KBM-7 (cell line): ENCODE results near the gene GFER.

Source experiments
- DNase-seq: peaks from one replicate; pipeline ENCODE4 v3.0.0-alpha.2; 2015
- in situ Hi-C: fragments of 300-500 bp; cut with MboI; formaldehyde crosslinking; loops from 2 replicates; pipeline ENCODE4 v1.14.3; 2020; ENCODE audit warnings: low sequenced_read_pairs, low pct_unique_long_range_greater_than_20kb, mixed read lengths

Gene GFER

GRCh38 chr16:1972490-1972877 is 11.5 kb upstream of the GFER start:
- DNase-seq, result no peak
- in situ Hi-C loops, result no loop called here

GRCh38 chr16:1973461-1974156 is 10.4 kb upstream of the GFER start:
- DNase-seq, result no peak
- in situ Hi-C loops, result no loop called here

- in situ Hi-C loops, result no loop called here
- no peak for DNase-seq
These were observed 9.6 kb upstream of the GFER start for GRCh38 chr16:1974157-1975070.

GRCh38 chr16:1975432-1976215 is 8.4 kb upstream of the GFER start:
- no peak for DNase-seq
- in situ Hi-C loops, result no loop called here

GRCh38 chr16:1976216-1976520 is 7.8 kb upstream of the GFER start:
- in situ Hi-C loops, result no loop called here
- DNase-seq, result no peak

- in situ Hi-C loops, result no loop called here
- no peak for DNase-seq
These were observed 6.8 kb upstream of the GFER start for GRCh38 chr16:1976951-1977874.

- in situ Hi-C loops, result no loop called here
- DNase-seq, result no peak
These were observed 6.1 kb upstream of the GFER start for GRCh38 chr16:1977875-1978268.

GRCh38 chr16:1978476-1979120 is 5.4 kb upstream of the GFER start:
- in situ Hi-C loops, result no loop called here
- DNase-seq, result no peak

GRCh38 chr16:1979271-1980029 is 4.5 kb upstream of the GFER start:
- DNase-seq, result no peak
- in situ Hi-C loops, result no loop called here

- in situ Hi-C loops, result no loop called here
- DNase-seq, result no peak
These were observed 3.8 kb upstream of the GFER start for GRCh38 chr16:1980030-1980769.

- in situ Hi-C loops, result no loop called here
These were observed 3.3 kb upstream of the GFER start for GRCh38 chr16:1980770-1981087.

GRCh38 chr16:1981398-1981836 is 2.6 kb upstream of the GFER start, which contains the start of gene NOXO1:
Gene NOXO1, minus strand, starts transcription at chr16:1981469. Its CDS starts 290 bp downstream, at chr16:1981179.
- no peak for DNase-seq
- in situ Hi-C loops, result no loop called here

More at GRCh38 chr16:1980770-1981087, 3.3 kb upstream of the GFER start:
- no peak for DNase-seq

- in situ Hi-C loops, result no loop called here
- no peak for DNase-seq
These were observed 2.0 kb upstream of the GFER start for GRCh38 chr16:1982013-1982433.

- in situ Hi-C loops, result no loop called here
- no peak for DNase-seq
These were observed 926 bp upstream of the GFER start for GRCh38 chr16:1982991-1983543.

GRCh38 chr16:1984347-1985225 is 593 bp downstream of the GFER start:
- DNase-seq, result no peak
- in situ Hi-C loops, result no loop called here
